SKM-1 (cell line): ENCODE measurements around the gene LCE1E.

Source experiments
- DNase-seq: peaks from one replicate; lab custom pipeline; 2025; ENCODE audit not compliant: unreplicated experiment; lab: John Stamatoyannopoulos, UW

The LCE1E gene

DNA sequence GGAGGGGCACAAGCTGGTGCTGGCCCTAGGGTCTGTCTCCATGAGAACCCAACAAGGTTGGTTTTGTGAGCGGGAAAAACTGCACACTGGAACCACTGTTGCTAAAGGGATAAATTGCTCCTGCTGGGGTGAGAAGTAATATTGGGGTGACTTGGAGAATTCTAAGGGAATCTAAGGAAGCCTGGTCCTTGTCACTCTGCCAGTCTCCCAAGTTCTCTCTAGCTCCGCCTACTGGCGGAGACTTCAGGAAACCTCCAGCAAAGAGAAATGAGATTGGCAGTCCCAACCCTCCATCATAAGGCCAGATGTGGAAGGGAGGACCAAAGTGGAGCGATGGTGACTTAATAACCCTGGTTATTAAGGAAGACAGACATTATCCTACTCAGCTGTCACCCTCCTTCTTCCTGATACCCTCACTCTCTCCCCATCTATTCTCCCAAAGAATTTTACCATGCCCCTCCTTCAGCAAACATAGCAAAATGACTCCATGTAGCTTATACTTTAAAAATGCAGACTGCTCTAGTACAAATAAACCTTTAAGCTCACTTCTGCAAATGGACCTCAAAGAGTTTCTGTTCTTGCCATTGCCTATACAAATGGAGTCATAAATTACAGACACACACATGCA, 8.4 kb upstream of the LCE1E start:
- DNase-seq, result peak; percentile 9

DNA sequence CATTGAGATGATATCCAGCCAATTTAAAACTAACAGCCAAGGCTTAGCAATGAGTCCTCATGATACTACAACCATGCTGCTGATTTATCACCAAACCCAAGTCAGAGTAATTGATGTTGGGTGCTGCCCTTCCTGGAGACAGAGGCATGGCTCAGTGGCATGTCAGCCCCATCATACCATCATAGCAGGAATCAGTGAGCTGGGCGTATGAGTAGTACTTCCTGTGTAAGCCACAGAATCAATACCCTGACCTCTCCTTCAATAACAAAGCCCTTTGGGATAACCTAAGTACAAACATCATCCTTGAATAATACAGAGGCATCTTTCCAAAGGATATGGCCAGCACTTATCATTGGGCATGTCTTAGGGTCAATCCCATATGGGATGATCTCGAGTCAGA, 3.0 kb upstream of the LCE1E start:
- DNase-seq, result no peak

DNA sequence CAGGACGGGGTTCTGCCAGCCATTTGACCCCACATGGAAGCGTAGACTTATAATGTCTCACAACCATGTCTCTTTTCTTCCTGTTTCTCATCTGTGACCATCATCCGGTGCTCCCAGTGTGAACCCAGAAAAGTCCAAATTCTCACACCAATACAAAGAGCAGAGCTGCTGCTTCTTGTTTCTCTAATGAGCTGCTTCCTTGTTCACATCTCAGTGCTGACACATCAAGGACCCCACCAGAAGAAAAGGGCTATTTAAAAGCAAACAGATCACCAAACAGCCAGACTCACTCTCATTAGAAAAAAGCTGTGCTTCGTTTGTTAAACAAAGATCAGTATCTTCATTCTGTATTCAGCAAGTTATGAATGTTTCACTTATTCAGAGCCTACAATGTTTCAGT, 9.6 kb downstream of the LCE1E start:
- no peak for DNase-seq

DNA sequence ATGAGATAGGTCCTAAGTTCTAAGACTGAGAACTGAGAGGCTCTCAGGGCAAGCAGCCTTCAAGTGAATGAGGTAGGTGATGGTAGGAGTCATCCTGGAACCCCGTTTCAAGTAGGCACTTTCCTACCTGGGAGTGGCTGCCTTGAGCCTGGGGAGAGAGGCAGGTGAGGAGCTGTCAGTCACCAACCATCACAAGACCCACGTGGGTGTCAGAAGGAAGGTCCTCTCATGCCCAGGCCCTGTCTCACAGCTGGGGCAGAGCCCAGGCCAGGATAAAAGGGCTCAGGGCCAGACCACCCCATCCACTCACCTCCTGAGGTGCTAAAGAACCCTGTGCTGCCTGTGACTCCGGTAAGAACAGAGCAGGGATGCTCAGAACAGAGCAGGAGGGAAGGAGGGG, 10.4 kb downstream of the LCE1E start, which contains the start of gene LCE1D:
Gene LCE1D (plus strand): TSS at position 301 of the 400 bp plus-strand sequence. CDS start 1,074 bp downstream, outside the sequence.
- DNase-seq, result no peak

DNA sequence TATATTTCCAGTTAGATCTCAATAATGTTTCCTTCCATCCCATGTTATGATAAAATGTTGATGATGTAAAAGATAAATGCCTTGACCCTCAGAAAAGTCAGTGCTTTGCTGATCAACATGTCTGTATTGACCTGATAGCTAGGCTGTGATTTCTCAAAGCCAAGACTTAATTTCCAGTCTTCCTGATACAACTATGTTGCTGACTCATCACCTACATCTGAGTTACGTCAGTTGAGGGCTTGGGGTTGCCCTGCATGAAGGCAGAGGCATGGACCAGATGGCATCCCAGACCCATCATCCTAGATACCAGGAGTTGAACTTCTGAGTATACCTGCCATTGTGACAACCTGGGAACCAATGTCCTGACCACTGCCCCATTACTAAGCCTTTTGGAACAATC, 15.3 kb downstream of the LCE1E start:
- DNase-seq, result no peak

DNA sequence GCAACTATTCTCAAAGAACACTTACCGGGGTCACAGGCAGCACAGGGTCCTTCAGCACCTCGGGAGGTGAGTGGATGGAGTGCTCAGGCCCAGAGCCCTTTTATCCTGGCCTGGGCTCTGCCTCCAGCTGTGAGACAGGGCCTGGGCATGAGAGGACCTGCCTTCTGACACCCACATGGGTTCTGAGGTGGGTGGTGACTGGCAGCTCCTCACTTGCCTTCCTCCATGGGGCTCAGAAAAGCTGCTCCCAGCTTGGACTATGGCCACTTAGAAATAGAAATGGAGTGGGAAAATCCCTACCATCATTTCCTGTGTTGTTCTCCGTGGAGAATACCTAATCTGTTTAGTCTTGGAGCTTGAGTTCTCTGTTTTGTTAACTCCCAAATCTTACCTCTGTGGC, 20.5 kb downstream of the LCE1E start, which contains the start of gene LCE1C:
Gene LCE1C (minus strand): TSS at position 76 of the 400 bp plus-strand sequence. CDS start 1,173 bp downstream, outside the sequence.
- no peak for DNase-seq

DNA sequence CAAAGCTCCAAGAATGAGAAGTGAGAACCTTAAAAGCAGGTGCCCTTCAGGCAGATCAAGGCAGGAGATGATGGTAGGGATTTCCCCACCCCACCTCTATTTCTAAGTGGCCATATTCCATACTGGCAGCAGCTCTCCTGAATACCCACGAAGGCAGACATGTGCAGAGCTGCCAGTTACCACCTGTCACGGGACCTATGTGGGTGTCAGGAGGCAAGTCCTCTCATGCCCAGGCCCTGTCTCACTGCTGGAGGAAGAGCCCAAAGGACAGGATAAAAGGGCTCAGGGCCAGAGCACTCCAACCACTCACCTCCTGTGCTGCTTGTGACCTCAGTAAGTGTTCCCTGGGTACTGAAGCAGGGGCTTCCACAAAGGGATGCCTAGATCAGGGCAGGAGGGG, 25.0 kb downstream of the LCE1E start:
- no peak for DNase-seq

DNA sequence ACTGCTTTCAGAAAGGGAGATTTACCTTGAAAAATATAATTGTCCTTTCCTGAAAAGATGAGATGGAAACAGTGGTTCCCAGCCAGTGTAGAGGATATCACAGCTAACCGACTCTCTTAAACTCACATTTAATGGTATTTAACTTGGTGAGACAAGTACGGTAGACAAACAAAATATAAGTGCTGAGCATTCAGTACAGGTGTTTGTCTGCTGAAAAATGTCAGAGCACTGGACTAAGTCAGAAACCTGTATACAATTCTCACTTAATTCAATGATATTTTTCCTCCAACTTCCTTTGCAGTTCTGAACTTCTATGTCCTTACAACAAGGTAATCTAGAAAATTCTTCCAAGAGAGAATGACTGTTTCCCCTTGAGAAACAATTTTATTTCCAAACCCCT, 25.6 kb downstream of the LCE1E start, which contains the start of gene LCE1B:
Gene LCE1B (plus strand): TSS at position 301 of the 400 bp plus-strand sequence. CDS start 476 bp downstream, outside the sequence.
- no peak for DNase-seq

DNA sequence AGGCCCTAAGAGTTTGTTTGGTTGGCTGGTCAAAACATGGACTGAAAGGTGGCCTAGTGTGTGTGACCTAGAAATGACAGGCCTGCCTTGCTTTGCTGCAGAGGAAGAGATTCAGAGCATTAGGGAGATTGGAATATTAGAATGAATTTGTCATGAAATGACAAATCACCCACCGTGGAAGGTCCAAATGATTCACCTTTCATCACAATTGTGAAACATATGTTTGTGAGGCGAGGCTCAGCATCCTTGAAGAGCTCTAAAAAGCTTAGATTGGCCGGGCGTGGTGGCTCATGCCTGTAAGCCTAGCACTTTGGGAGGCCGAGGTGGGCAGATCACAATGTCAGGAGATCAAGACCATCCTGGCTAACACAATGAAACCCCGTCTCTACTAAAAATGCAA, 31.3 kb downstream of the LCE1E start:
- no peak for DNase-seq

DNA sequence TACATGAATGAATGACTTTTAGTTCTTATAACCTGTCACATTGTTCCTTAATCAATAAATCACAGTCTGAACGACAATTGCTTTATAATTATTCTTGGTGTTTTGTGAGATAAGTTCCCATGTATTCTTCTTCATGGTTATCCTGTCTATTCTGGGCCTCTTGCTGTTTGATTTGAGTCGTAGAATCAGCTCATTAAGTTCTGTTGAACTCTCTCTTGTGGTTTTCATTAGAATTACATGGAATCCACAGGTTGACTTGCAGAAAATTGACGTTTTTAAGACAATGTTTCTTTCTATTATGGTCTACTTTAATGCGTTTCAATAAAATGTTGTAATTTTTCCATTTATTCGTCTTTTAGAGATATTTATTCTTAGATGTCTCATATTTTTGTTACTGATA, 37.2 kb downstream of the LCE1E start:
- no peak for DNase-seq

DNA sequence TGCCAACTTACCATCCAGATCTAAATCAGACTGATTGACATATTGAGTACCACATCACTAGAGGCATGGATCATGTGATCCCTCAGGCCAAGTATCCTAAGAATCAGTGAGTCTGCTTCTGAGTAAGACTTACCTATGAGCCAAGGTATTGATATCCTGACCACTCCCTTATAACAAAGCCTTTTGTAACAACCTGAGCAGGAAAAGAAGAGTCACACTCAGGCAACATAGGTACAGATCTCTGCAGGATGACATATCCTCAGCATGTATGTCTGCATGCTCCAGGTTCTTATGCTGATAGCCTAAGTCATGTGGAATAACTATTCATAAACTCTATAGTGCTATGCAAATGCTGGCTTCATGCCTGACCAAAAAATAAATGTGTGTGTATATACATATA, 38.9 kb downstream of the LCE1E start:
- DNase-seq, result no peak

DNA sequence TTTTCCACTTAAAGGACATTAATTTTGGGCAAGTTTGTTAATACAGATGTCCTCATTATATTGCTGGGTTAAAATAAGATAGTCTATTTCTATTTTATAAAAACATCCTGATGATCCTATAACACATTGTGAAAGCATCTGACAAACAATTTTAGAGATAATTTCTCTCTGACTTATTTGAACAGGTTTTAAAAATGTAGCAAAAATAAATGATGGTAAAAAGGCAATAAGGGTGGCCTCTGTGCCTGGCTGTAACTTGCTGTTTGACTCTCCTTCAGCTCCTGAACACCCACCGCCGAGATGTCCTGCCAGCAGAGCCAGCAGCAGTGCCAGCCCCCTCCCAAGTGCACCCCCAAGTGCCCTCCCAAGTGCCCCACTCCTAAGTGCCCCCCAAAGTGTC, 41.1 kb downstream of the LCE1E start, which contains the start of gene LCE1A:
Gene LCE1A (plus strand): TSS at position 301 of the 400 bp plus-strand sequence. CDS start 0 bp downstream, at position 301.
- no peak for DNase-seq

DNA sequence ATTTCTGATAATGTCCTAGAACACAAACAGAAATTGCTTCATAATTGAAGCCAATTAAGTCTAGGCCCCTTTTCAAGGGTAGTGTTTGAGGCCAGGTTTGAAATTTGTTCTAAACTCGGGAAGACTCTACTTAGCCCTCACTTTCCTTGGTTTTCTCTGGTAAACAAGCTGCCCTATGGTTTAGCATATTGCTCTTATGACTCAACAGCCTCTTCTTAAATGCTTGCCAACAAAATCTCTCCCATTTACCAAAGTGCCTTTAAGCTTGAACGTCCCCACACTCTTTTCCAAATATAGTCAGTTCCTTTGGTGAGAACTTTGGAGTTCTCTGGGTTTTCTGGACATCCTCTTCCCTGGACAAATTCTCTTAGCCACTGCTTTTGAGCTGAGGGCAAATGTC, 50.8 kb downstream of the LCE1E start:
- no peak for DNase-seq
